H9 (cell line): Measurements from ENCODE around the gene TNK2. TPM values are rescaled to one million over a fixed set of nuclear protein-coding genes. Genes with fewer than 3 reads are reported as not detected.

Experiments used
- DNase-seq: peaks from one replicate; pipeline ENCODE4 v3.0.0-alpha.2; 2017
- H2AFZ ChIP-seq: one replicate; pipeline ENCODE4 v1.6.1; 2013; ENCODE audit warnings: mild to moderate bottlenecking, low read length, control low read depth, moderate library complexity
- H2AK5ac ChIP-seq: 2 replicates; pipeline ENCODE4 v1.6.1; 2013; ENCODE audit warnings: low read length, control low read depth, mixed read lengths; ENCODE audit not compliant: insufficient read length
- H2BK120ac ChIP-seq: one replicate; pipeline ENCODE4 v1.6.1; 2013; ENCODE audit warnings: low read depth, mild to moderate bottlenecking, low read length, control low read depth, inconsistent platforms; ENCODE audit not compliant: poor library complexity, severe bottlenecking
- H2BK12ac ChIP-seq: 2 replicates; pipeline ENCODE4 v1.6.1; 2013; ENCODE audit warnings: low read length, control low read depth, mixed read lengths, low read depth; ENCODE audit not compliant: insufficient read length
- H2BK15ac ChIP-seq: 2 replicates; pipeline ENCODE4 v1.6.1; 2013; ENCODE audit warnings: low read depth, low read length, control low read depth
- H2BK20ac ChIP-seq: one replicate; pipeline ENCODE4 v1.6.1; 2013; ENCODE audit warnings: low read depth, mild to moderate bottlenecking, low read length, control low read depth, inconsistent platforms; ENCODE audit not compliant: poor library complexity, severe bottlenecking
- H2BK5ac ChIP-seq: 2 replicates; pipeline ENCODE4 v1.6.1; 2013; ENCODE audit warnings: low read length, control low read depth, mixed read lengths; ENCODE audit not compliant: insufficient read length
- H3K14ac ChIP-seq: 2 replicates; pipeline ENCODE4 v1.6.1; 2013; ENCODE audit warnings: low read length, control low read depth; ENCODE audit not compliant: insufficient read depth
- H3K18ac ChIP-seq: 2 replicates; pipeline ENCODE4 v1.6.1; 2013; ENCODE audit warnings: low read depth, mild to moderate bottlenecking, mixed read lengths, low read length, control low read depth; ENCODE audit not compliant: insufficient read length
- H3K23ac ChIP-seq: 2 replicates; pipeline ENCODE4 v1.6.1; 2013; ENCODE audit warnings: low read length, control low read depth, mixed read lengths, low read depth; ENCODE audit not compliant: insufficient read length
- H3K23me2 ChIP-seq: 2 replicates; pipeline ENCODE4 v1.6.1; 2013; ENCODE audit warnings: low read depth, mild to moderate bottlenecking, mixed read lengths, low read length, control low read depth; ENCODE audit not compliant: insufficient read length, poor library complexity, severe bottlenecking
- H3K27ac ChIP-seq: 2 replicates; pipeline ENCODE4 v1.5.1; 2013; ENCODE audit warnings: low read length, control low read depth, mixed read lengths, low read depth; ENCODE audit not compliant: insufficient read length
- H3K27me3 ChIP-seq: 2 replicates; pipeline ENCODE4 v1.6.1; 2013; ENCODE audit warnings: low read length, control low read depth, inconsistent platforms; ENCODE audit not compliant: insufficient read depth
- H3K4ac ChIP-seq: 2 replicates; pipeline ENCODE4 v1.6.1; 2013; ENCODE audit warnings: low read depth, mild to moderate bottlenecking, control low read depth, inconsistent platforms, low read length, moderate library complexity
- H3K4me1 ChIP-seq: 2 replicates; pipeline ENCODE4 v1.6.1; 2013; ENCODE audit warnings: low read length, control low read depth, inconsistent platforms; ENCODE audit not compliant: insufficient read depth
- H3K4me2 ChIP-seq: 2 replicates; pipeline ENCODE4 v1.6.1; 2013; ENCODE audit warnings: low read length, control low read depth, mixed read lengths; ENCODE audit not compliant: insufficient read length, insufficient read depth
- H3K56ac ChIP-seq: 2 replicates; pipeline ENCODE4 v1.6.1; 2013; ENCODE audit warnings: low read depth, mild to moderate bottlenecking, mixed read lengths, low read length, control low read depth; ENCODE audit not compliant: insufficient read length
- H3K79me1 ChIP-seq: 2 replicates; pipeline ENCODE4 v1.6.1; 2013; ENCODE audit warnings: low read depth, mild to moderate bottlenecking, moderate library complexity, low read length, control low read depth, inconsistent platforms; ENCODE audit not compliant: insufficient read depth, poor library complexity, severe bottlenecking
- H3K79me2 ChIP-seq: 2 replicates; pipeline ENCODE4 v1.6.1; 2013; ENCODE audit warnings: low read length, control low read depth, inconsistent platforms; ENCODE audit not compliant: insufficient read depth
- H3K9ac ChIP-seq: 2 replicates; pipeline ENCODE4 v1.6.1; 2013; ENCODE audit warnings: low read length, control low read depth, mixed read lengths; ENCODE audit not compliant: insufficient read length; ENCODE audit errors: extremely low read depth
- H3K9me3 ChIP-seq: one replicate; pipeline ENCODE4 v1.6.1; 2013; ENCODE audit warnings: low read depth, low read length, inconsistent platforms; ENCODE audit not compliant: control insufficient read depth
- H3T11ph ChIP-seq: one replicate; pipeline ENCODE4 v1.6.1; 2013; ENCODE audit warnings: mild to moderate bottlenecking, low read length, control low read depth, inconsistent platforms
- H4K20me1 ChIP-seq: one replicate; pipeline ENCODE4 v1.6.1; 2013; ENCODE audit not compliant: control insufficient read depth, insufficient read length, insufficient read depth
- H4K5ac ChIP-seq: 2 replicates; pipeline ENCODE4 v1.6.1; 2013; ENCODE audit warnings: low read depth, mild to moderate bottlenecking, mixed read lengths, low read length, control low read depth; ENCODE audit not compliant: insufficient read length
- H4K8ac ChIP-seq: replicated peaks from 2 replicates; pipeline ENCODE4 v1.6.1; 2013; ENCODE audit warnings: low read length, control low read depth, mixed read lengths, low read depth; ENCODE audit not compliant: insufficient read length
- H4K91ac ChIP-seq: 2 replicates; pipeline ENCODE4 v1.6.1; 2013; ENCODE audit warnings: low read depth, mild to moderate bottlenecking, moderate library complexity, mixed read lengths, low read length, control low read depth; ENCODE audit not compliant: insufficient read length
- H3K27ac Mint-ChIP-seq, 3 experiments: 2 replicates in 2 of 3; 3 replicates in 1 of 3; pipeline ENCODE4 v1.8.0; 2020 to 2021; ENCODE audit warnings: mixed read lengths in 3 of 3, mild to moderate bottlenecking in 1 of 3, moderate library complexity in 1 of 3
- H3K27me3 Mint-ChIP-seq: 2 replicates; pipeline ENCODE4 v1.8.0; 2021; ENCODE audit warnings: low read depth, mild to moderate bottlenecking, moderate library complexity, mixed read lengths
- H3K36me3 Mint-ChIP-seq, 3 experiments: 2 replicates in 2 of 3; 3 replicates in 1 of 3; pipeline ENCODE4 v1.8.0; 2020 to 2021; ENCODE audit warnings: low read depth in 3 of 3, mixed read lengths in 3 of 3; ENCODE audit not compliant: insufficient read depth in 1 of 3
- H3K4me1 Mint-ChIP-seq, 2 experiments: 2 replicates each; pipeline ENCODE4 v1.8.0; 2020; ENCODE audit warnings: mixed read lengths in 2 of 2
- H3K4me3 Mint-ChIP-seq, 2 experiments: 2 replicates in 1 of 2; 3 replicates in 1 of 2; pipeline ENCODE4 v1.8.0; 2020 to 2021; ENCODE audit warnings: mild to moderate bottlenecking in 2 of 2, mixed read lengths in 2 of 2, moderate library complexity in 1 of 2
- H3K9me3 Mint-ChIP-seq, 2 experiments: 2 replicates in 1 of 2; 3 replicates in 1 of 2; pipeline ENCODE4 v1.8.0; 2020; ENCODE audit warnings: mild to moderate bottlenecking in 2 of 2, mixed read lengths in 2 of 2, moderate library complexity in 1 of 2
- CTCF ChIP-seq: fragments of 200-600 bp; sonication (generic); conservative IDR thresholded peaks from 3 replicates; pipeline ENCODE4 v1.8.0; 2021; ENCODE audit warnings: antibody characterized with exemption, mild to moderate bottlenecking
- WGBS: extraction: QIAGEN DNeasy Blood & Tissue Kit; methylation state at CpG from one replicate; pipeline ENCODE4 v1.1.7; 2013; ENCODE audit warnings: missing lambda C conversion rate, low lambda C conversion rate, mixed read lengths; ENCODE audit not compliant: insufficient read length; ENCODE audit errors: extremely low coverage; 5-methylcytosine and 5-hydroxymethylcytosine counted together
- total RNA-seq: library from RNA; stranded (reverse); gene quantifications from 2 replicates; pipeline ENCODE4 v1.2.1, GENCODE V29; 2021

TNK2 gene
- total RNA-seq, 1 experiment from 2014 or later, result 34.5 TPM

GRCh38 chr3:195820901-195821300, 87.5 kb downstream of the TNK2 start:
- Mint-ChIP-seq H3K4me1 (peaks cover 7 to 8% of the 10 kb centered on the region in 2 experiments; a peak in 3 of 4 replicates), H3K36me3 (no peaks in the 10 kb centered on the region), H3K27ac (no peak overlapping the region), H3K9me3 (no peaks in the 10 kb centered on the region; a peak in 1 of 5 replicates), H3K4me3 (no peak overlapping the region), H3K27me3 (peaks cover 2% of the 10 kb centered on the region; the same call in 1 of the 2 replicates)
- no CpG with 5 or more reads among the region's 5 CpGs for WGBS
- H3T11ph ChIP-seq, result no peak overlapping the region
- H3K18ac ChIP-seq, result no peak overlapping the region
- H4K5ac ChIP-seq, result no peak overlapping the region
- H3K14ac ChIP-seq, result no peak overlapping the region; the same call in 1 of the 2 replicates
- DNase-seq, result no peak
- TF ChIP-seq CTCF, result no peak
- H4K8ac ChIP-seq, result no peak overlapping the region
- no peak overlapping the region for H3K9ac ChIP-seq
- no peaks in the 10 kb centered on the region for H4K20me1 ChIP-seq
- H2BK120ac ChIP-seq, result no peak overlapping the region
- H2BK15ac ChIP-seq, result no peak overlapping the region
- H3K4ac ChIP-seq, result no peak overlapping the region
- H2AFZ ChIP-seq, result no peak overlapping the region
- no peaks in the 10 kb centered on the region for H3K79me2 ChIP-seq
- H4K91ac ChIP-seq, result no peak overlapping the region
- H3K23me2 ChIP-seq, result no peaks in the 10 kb centered on the region
- no peak overlapping the region for H3K27ac ChIP-seq
- H3K9me3 ChIP-seq, result no peaks in the 10 kb centered on the region
- no peak overlapping the region for H2BK12ac ChIP-seq
- no peak overlapping the region for H2AK5ac ChIP-seq
- H3K4me2 ChIP-seq, result no peak overlapping the region
- H3K23ac ChIP-seq, result no peak overlapping the region
- no peaks in the 10 kb centered on the region for H3K27me3 ChIP-seq
- no peaks in the 10 kb centered on the region; the same call in 1 of the 2 replicates for H3K4me1 ChIP-seq
- H2BK20ac ChIP-seq, result no peak overlapping the region
- no peaks in the 10 kb centered on the region for H3K79me1 ChIP-seq
- H3K56ac ChIP-seq, result no peak overlapping the region
- H2BK5ac ChIP-seq, result no peak overlapping the region
